HPDE6-E6E7 (cell line): ENCODE data around the gene NPR2.

Source experiments
- DNase-seq: peaks from one replicate; pipeline ENCODE4 v3.0.0; 2011; ENCODE audit warnings: missing footprints; ENCODE audit errors: extremely low spot score

NPR2 gene

GRCh38 chr9:35791297-35791921 lies at the start of gene NPR2:
Gene NPR2 (plus strand): TSS chr9:35791591. CDS start chr9:35792409, 818 bp downstream.
- no peak for DNase-seq

- DNase-seq = no peak
Observed at GRCh38 chr9:35741740-35742139, 49.7 kb upstream of the NPR2 start.

GRCh38 chr9:35743452-35743851 lies 47.9 kb upstream of the NPR2 start:
- DNase-seq = no peak

- no peak for DNase-seq
Observed at GRCh38 chr9:35743880-35744518, 47.4 kb upstream of the NPR2 start.

- DNase-seq = no peak
Observed at GRCh38 chr9:35745569-35745968, 45.8 kb upstream of the NPR2 start.

- DNase-seq = no peak
Observed at GRCh38 chr9:35746583-35746982, 44.8 kb upstream of the NPR2 start.

- DNase-seq = no peak
Observed at GRCh38 chr9:35748242-35748857, 43.0 kb upstream of the NPR2 start.

- DNase-seq = peak; percentile 60
Observed at GRCh38 chr9:35748858-35749514, 42.4 kb upstream of the NPR2 start, which contains the start of the genes GBA2 and RGP1. Gene GBA2 (minus strand): TSS chr9:35749228. CDS start chr9:35748704, 524 bp downstream. Gene RGP1 (plus strand): TSS chr9:35749287. CDS start chr9:35749756, 469 bp downstream.

- DNase-seq = no peak
Observed at GRCh38 chr9:35749515-35750255, 41.7 kb upstream of the NPR2 start.

GRCh38 chr9:35750256-35750531 lies 41.2 kb upstream of the NPR2 start:
- no peak for DNase-seq

GRCh38 chr9:35753466-35753865 lies 37.9 kb upstream of the NPR2 start:
- DNase-seq = no peak

- DNase-seq = no peak
Observed at GRCh38 chr9:35754264-35754663, 37.1 kb upstream of the NPR2 start, which contains the start of gene MSMP. Gene MSMP (minus strand): TSS chr9:35754276. CDS start chr9:35754129, 147 bp downstream.

GRCh38 chr9:35755071-35755470 lies 36.3 kb upstream of the NPR2 start:
- DNase-seq = no peak

GRCh38 chr9:35756275-35757225 lies 34.8 kb upstream of the NPR2 start:
- DNase-seq = no peak

- DNase-seq = no peak
Observed at GRCh38 chr9:35757226-35757891, 34.0 kb upstream of the NPR2 start.

GRCh38 chr9:35757892-35758275 lies 33.5 kb upstream of the NPR2 start:
- no peak for DNase-seq

GRCh38 chr9:35758475-35759050 lies 32.8 kb upstream of the NPR2 start:
- no peak for DNase-seq

- no peak for DNase-seq
Observed at GRCh38 chr9:35759795-35760194, 31.6 kb upstream of the NPR2 start.

- DNase-seq = no peak
Observed at GRCh38 chr9:35760651-35761050, 30.7 kb upstream of the NPR2 start.

GRCh38 chr9:35763181-35763580 lies 28.2 kb upstream of the NPR2 start:
- DNase-seq = no peak
